ENCODE data around the gene CRB3.

Gene CRB3

DNA sequence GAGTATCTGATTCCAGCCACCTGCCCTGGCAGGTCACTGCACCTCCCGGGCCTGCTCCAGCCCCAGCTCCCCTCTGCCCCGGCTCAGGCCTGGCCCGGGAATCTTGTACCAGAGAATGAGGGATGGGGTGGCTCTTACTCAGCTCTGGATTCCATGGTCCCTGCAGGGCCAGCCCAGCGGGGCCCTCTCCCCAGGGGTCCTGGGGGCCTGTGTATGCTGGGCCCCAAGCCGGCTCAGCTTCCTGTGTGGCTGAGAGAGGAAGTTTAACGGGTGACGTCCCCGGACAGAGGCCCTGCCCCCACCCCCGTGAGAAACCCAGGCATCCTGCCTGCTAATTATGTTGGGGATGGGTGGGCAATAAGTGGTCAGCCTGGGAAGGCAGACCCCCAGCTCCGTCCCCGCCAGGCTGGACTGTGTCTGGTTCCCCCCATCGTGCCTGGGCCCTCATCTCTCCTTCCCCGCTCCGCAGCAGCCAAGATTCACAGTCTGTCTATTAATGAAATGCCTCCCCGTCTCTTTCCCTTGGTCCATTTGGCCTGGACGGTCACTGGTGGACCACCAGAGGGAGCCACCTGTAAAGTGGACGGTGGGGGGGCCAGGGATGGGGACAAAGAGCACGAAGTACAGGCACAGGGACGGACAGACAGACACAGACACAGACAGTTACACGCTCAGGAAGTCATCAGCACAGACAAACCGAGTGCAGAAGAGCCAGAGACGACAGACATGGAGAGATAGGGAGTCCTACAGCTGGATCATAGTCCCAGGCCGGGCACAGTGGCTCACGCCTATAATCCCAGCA lies 17.7 kb downstream of the CRB3 start, which contains the start of gene DENND1C:
TSS of gene DENND1C (minus strand) at position 247 of the 802 bp plus-strand sequence. CDS start at position 155, 92 bp downstream.
- peak in 40 of 42 donors; percentile 30 to 88 (median 70) for DNase-seq
- intact Hi-C loops (cut with DNase I) = no loop called here

DNA sequence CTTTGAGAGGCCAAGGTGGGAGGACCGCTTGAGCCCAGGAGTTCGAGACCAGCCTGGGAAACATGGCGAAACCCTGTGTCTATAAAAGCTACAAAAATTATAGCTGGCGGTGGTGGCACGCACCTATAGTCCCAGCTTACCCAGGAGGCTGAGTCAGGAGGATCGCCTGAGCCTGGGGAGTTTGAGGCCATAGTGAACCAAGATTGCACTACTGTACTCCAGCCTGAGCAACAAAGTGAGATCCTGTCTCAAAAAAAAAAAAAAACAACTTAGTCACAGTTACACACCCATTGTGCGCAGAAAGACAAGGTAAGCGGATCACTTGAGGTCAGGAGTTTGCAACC lies 18.2 kb downstream of the CRB3 start:
- intact Hi-C loops (cut with DNase I) = no loop called here

DNA sequence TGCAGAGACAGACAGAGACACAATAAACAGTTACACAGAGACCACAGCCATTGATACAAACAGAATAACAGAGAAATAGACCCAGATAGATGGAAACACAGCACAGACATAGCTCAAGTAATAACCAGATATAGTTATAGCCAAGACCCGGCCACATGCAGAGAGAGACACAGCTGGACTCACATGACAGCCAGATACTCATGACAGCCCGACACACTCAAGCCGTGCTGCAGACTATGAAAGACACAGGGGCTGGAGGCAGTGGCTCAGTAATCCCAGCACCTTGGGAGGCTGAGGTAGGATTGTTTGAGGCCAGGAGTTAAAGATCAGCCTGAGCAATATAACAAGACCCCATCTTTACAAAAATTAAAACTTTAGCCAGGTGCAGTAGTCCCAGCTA lies 19.2 kb downstream of the CRB3 start:
- DNase-seq = no peak
- intact Hi-C loops (cut with DNase I) = no loop called here

More for the DNA sequence above, 18.2 kb downstream of the CRB3 start:
- DNase-seq = no peak

DNA sequence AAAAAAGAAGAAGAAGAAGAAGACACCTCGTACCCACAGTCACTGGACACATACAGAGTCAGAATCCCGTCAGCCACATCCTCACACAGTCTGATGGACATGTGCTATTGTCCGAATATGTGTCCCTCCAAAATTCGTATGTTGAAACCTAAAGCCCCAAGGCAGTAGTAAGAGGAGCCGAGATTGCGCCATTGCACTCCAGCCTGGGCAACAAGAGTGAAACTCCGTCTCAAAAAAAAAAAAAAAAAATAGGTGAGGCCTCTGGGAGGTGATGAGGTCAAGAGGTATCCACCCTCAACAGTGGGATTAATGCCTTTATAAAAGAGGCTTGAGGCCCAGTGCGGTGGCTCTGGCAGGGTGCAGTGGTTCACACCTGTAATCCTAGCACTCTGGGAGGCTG lies 20.2 kb downstream of the CRB3 start:
- intact Hi-C loops (cut with DNase I) = no loop called here

DNA sequence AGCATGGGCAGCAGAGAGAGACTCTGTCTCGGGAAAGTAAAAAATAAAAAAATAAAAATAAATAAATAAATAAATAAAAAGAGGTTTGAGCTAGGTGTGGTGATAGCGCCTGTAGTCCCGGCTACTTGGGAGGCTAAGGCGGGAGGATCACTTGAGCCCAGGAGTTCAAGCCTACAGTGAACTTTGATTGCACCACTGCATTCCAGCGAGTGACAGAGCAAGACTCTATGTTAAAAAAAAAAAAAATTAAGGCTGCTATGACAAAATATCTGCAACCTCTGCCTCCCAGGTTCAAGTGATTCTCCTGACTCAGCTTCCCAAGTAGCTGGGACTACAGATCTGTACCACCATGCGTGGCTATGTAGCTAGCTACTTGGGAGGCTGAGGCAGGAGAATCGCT lies 20.8 kb downstream of the CRB3 start:
- DNase-seq = no peak
- intact Hi-C loops (cut with DNase I) = no loop called here

More for the DNA sequence above, 20.2 kb downstream of the CRB3 start:
- DNase-seq = no peak

DNA sequence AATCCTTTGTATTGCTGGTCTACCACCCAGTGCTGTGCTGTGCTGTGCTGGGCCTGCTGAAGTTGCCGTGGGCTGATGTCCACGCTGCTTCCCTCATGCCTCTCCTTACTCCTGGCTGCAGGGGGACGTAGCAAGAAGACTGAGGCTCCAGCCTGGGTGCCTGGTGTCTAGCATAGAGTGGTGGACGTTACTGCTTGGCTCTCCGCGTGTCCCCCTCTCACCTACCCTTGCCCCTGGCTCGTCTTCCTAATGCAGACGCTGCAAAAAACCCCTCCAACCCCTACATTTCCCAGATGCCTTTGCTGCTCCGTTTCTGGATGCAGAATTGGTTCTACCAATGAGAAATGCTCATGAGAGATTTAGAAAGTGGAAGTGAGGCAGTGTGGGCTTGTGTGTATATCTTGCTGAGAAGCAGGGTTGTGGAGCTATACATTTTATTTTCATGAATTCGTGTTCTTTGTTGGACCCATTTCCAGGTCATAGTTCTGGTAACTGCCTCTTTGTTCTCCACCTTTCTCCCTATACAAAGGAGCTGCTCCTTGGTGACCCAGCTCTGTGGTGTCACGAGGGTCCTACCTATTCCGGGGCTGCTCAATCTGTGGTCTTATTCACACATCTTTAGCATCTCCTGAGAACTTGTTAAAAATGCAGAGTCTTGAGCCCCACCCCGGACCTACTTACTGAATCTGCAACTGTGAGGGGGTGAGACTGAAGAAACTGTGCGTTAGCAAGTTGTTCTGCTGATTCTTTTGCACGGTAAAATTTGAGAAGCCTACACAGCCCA lies 25.4 kb downstream of the CRB3 start:
- intact Hi-C loops (cut with DNase I) = no loop called here
- DNase-seq = peak in 31 of 42 donors; percentile 22 to 88 (median 62)

DNA sequence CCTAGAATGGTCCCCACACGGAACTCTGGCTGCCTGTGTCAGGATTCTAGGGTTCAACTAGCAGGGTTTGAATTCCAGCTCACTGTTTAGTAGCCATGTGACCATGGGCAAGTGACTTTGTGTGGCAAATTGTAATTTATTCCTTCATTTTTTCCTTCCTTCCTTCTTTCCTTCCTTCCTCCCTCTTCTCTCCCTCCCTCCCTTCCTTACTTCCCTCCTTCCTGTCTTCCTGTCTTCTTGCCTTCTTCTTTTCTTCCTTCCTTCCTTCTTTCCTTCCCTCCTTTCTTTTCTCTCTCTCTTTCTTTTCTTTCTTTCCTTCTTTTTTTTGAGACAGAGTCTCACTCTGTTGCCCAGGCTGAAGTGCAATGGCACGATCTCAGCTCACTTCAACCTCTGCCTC lies 26.1 kb downstream of the CRB3 start:
- intact Hi-C loops (cut with DNase I) = no loop called here
- no peak for DNase-seq

DNA sequence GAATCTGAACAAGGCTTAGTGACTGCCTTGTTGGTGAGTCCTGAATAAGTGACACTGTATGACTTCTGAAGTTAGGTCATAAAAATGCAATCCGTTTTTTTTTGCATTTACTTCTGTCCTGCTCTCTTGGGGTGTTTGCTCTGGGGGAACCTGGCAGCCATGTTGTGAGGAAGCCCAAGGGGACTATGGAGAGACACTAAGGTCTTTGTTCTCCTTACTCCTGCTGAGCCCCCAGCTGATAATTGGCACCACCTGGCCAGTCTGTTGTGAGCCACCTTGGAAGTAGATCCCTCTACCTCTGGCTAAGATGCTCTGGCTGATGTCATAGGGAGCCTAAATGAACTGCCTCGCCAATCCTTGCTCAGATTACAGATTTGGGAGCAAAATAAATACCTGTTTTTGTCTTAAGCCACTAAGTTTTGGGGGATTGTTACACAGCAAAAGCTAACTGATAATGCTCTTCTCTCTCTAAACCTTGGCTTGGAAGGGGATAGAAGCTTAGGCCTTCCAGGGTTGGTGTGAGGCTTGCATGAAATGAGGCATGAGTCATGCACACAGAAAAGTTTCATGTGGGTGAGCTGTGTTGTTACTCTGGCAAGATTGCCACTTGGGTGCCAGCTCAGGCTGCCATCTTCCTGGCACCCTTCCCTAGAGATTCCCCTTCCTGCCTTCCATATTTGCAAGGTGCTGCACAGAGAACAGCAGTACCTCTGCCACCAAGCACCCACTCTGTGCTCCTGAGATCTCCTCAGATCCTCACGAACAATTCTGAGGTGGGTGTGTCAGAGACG lies 27.9 kb downstream of the CRB3 start:
- intact Hi-C loops (cut with DNase I) = no loop called here
- peak in 35 of 42 donors; percentile 27 to 90 (median 62) for DNase-seq

DNA sequence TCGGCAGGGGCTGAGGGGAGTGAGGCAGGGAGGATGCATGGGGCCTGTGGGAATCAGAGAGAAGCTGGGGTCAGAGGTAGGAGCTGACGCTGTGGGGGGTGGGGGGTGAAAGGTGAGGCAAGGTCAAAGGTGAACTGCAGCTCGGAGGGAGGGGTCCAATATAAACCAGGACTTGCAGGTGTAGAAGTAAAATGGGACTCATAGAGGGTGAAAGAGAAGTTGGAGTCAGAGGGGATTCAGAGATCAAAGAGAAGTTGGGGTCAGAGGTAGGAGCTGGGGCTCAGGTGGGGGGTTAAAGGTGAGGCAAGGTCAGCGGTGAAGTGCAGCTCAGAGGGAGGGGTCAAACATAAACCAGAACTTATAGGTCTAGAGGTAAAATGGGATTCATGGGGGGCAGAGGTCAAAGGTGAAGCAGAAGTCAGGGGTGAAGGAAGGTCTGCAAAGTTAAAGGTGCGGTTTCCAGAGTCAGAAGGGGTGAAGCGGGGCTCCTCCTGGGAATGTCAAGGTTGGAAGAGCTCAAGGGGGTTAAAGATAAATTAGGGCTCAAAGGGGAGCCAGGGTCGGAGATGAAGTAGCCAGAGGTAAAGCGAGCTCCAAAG lies 30.5 kb downstream of the CRB3 start:
- no peak for DNase-seq
- intact Hi-C loops (cut with DNase I) = no loop called here

DNA sequence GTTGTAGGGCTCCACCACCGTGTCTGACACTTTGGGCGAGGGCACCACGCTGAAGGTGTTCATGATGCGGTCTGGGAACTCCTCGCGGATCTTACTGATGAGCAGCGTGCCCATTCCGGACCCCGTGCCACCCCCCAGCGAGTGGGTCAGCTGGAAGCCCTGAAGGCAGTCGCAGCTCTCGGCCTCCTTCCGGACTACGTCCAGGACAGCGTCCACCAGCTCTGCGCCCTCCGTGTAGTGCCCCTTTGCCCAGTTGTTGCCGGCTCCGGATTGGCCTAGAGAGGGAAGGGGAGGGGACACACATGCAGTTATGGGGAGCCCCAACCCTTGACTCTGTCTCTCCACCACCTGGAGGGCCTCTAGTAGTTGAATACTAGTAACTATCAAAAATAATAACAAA lies 31.9 kb downstream of the CRB3 start:
- DNase-seq = no peak
- intact Hi-C loops (cut with DNase I) = no loop called here

DNA sequence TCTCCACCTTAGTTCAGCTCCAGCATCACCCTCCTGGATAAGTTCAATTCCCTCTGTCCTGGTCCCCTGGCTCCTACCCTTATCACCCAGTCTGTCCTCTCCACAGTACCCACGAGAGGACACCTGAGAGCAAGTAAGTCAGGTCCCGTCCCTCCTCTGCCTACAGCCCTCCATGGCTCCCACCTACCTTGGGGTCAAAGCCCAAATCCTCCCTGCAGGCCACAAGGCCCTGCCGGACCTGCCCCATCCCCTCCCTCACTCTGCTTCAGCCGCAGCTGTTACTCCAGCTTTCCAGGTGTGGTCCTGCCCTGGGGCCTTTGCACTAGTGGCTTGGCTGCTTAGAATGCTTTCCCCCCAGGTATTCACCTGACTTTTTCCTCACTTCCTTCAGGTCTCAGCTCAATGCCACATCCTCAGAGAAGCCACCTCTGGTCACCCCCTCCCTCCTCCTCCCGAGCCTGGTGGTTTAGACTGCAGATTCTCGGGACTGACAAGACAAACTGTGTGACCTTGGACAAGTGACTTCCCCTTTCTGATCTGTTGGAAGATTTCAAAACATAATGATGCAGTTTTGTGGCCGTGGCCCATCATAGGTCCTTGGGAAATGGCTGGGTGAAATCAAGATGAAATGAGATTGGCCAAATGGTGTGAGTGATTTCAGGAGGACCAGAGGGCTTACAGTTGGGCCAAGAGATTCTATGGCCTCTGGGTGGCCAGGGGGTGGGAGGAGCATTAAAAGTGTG lies 34.4 kb downstream of the CRB3 start:
- intact Hi-C loops (cut with DNase I) = no loop called here
- no peak for DNase-seq

DNA sequence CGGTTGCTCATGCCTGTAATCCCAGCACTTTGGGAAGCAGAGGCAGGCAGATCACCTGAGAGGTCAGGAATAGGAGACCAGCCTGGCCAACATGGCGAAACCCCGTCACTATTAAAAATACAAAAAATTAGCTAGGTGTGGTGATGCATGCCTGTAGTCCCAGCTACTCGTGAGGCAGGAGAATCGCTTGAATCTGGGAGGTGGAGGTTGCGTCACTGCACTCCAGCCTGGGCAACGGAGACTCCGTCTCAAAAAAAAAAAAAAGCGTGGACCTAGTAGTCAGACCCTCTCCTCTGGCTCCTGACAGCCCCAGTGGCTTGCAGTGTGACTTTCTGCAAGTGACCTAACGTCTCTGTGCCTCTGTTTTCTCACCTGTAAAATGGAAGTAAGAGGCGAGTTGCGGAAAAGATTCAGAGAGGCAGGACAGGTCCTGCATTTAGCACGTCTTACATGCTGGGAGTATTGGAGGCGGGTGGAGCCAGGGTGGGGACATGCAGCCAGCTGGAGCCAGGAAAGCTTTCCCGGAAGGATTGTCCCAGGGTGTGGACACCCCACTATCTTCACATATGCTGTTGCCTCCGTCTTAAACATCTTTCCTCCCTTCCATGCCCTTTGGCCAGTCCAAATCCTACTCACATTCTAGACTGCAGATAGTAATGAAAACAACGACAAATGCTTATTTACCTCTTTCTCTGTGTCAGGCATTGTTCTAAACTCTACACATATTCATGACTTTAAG lies 35.1 kb downstream of the CRB3 start:
- intact Hi-C loops (cut with DNase I) = no loop called here

DNA sequence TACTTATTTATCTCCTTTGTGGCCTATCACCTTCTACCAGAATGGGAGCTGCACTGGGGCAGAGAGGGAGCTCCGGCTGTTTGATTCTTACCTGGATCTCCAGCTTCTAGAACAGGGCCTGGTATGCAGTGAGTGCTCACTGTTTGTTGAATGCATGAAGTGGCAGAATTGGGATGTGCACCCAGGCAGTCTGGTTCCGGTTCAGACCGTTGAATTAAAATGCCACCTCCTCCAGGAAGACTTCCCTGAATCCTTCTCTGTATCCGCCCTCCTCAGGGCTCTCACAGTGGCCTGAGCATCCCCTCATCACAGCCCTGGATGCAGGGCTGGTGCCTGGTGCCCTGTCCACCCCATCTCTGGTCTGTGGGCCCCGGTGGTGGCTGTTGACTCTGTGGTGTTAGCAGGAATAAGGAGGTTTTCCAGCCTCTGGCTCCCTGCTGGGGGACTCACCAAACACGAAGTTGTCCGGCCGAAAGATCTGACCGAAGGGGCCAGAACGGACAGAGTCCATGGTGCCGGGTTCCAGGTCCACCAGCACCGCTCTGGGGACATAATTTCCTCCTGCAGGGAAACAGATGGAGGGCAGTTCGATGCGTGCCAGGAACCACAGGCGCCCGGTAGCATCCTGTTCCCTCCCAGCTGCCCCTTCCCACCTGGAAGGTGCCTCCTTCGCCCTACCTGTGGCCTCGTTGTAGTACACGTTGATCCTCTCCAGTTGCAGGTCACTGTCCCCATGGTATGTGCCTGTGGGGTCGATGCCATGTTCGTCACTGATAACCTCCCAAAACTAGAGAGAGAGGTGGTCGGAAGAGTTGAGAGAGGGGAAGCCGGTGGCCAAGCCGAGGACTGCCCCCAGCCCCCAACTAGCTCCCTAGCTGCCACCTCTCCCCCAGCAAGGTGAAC lies 37.0 kb downstream of the CRB3 start:
- no peak for DNase-seq

More for the DNA sequence above, 35.1 kb downstream of the CRB3 start:
- no peak for DNase-seq

DNA sequence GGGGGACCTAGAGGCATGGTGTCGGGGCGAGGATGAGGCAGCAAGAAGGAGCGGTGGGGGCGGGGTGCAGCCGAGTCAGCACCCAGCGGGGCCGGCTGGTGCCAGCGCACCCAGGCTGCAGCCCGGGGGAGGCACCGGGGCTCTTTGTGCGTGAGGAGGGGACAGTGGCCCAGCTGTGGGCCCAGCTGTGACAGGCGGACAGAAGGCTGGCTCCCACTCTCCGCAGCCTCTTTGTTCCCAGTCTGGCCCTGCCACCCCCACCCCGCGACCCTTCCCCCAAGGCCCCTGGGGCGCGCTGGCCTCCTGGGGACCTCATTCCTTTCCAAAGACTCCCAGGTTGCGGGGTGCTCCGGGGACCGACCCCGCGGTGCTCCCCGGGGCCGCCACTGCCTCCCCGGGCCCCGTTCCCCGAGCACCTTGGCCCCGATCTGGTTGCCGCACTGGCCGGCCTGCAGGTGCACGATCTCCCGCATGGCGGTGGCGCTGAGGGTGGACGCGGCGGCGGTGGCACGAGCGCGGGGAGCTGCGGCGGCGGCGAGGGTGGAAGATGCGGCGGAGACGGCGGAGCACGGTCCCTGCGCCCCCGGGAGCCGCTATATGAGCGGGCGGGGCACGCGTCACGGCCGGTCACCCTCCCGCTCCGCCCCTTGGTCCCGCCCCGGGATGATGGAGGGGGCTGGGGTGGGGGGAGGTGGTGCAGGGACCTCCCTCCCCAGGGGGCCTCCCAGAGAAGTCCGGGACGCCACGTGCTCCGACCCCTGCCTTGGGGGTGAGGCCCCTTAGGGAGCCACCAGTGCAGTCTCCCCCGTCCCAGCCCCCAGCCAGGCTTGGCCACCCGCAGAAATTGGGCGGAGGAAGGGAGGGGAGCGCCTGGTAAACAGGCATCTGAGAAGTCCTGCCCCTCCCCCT lies 37.9 kb downstream of the CRB3 start, which contains the start of gene TUBB4A:
TSS of gene TUBB4A (minus strand) at position 570 of the 909 bp plus-strand sequence. CDS start at position 473, 97 bp downstream.
- DNase-seq = peak; percentile 73 to 97 (median 93)
- intact Hi-C loops (cut with DNase I) = no loop called here

More for the DNA sequence above, 37.0 kb downstream of the CRB3 start:
- intact Hi-C loops (cut with DNase I) = no loop called here

DNA sequence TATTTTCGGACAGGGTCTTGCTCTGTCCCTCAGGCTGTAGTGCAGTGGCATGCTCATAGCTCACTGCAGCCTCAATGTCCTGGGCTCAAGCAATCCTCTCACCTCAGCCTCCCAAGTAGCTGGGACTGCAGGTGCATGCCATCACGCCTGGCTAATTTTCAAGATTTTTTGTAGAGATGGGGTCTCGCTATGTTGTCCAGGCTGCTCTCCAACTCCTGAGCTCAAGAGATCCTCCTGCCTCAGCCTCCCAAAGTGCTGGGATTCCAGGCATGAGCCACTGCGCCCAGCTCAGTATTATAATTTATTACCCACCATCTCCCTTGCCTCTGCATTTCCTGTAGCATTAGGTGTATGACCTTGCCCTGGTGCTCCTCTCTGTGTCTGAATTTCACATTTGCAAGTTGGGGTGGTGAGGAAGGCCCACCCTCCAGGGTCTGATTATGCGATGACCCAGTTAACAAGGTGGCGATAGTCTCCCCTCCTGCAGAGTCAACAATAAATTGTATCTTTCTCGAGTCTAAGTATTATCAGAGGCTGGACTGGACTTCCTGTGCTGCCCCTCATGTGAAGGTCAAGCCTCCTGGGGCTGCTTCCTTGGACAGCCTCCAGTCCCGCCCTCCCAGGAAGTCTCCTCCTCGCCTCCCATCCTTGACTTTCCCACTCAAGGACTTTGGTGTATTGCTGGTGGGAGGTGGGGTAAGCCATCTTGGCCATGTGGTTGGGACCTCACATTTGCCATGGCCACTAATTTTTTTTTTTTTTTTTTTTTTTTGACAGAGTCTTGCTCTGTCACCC lies 39.5 kb downstream of the CRB3 start:
- intact Hi-C loops (cut with DNase I) = no loop called here
- no peak for DNase-seq

All from head of caudate nucleus (tissue), 42 donors.